B cell (primary cell): ENCODE results near the gene NKX1-1. TPM values are rescaled to one million over a fixed set of nuclear protein-coding genes. Genes with fewer than 3 reads are reported as not detected.

Source experiments
- ATAC-seq: fragments of 200-7000 bp; cut with Tn5 transposase; one replicate; pipeline ENCODE4 v1.10.0; 2021; ENCODE audit warnings: low read depth, mild to moderate bottlenecking, moderate number of reproducible peaks, moderate library complexity
- CTCF ChIA-PET: fragments of 350-600 bp; sonication (Branson Sonifier 250); formaldehyde crosslinking; loops from one replicate; lab custom pipeline; 2021; ENCODE audit warnings: antibody characterized with exemption, inconsistent platforms; lab: Charles Lee
- POLR2A ChIA-PET: fragments of 350-600 bp; sonication (Branson Sonifier 250); formaldehyde crosslinking; loops from one replicate; lab custom pipeline; 2021; ENCODE audit warnings: antibody characterized with exemption; lab: Charles Lee
- DNase-seq: peaks from one replicate; pipeline ENCODE4 v3.0.0; 2013
- H2AFZ ChIP-seq: 2 replicates; pipeline ENCODE4 v1.6.1; 2012; ENCODE audit warnings: mild to moderate bottlenecking, low read depth, low read length; ENCODE audit not compliant: insufficient read depth, poor library complexity, severe bottlenecking
- H3K27ac ChIP-seq, 2 donors: 1 replicate in 1 of 2; 2 replicates in 1 of 2; pipeline ENCODE4 v1.5.1; 2012 to 2013; ENCODE audit warnings: low read length in 2 of 2, mild to moderate bottlenecking in 2 of 2, moderate library complexity in 1 of 2
- H3K27me3 ChIP-seq, 4 experiments: fragments of 200-600 bp in 1 of 4; sonication (generic) in 1 of 4; replicated peaks in 1 of 4; 1 replicate in 2 of 4; 2 replicates in 2 of 4; pipeline versions ENCODE4 v1.6.1 to v1.7.0; 2013 to 2016; ENCODE audit warnings: low read length in 3 of 4, mild to moderate bottlenecking in 2 of 4, mixed read lengths in 1 of 4, moderate library complexity in 1 of 4; ENCODE audit not compliant: insufficient read depth in 4 of 4, control insufficient read depth in 3 of 4; ENCODE audit errors: control extremely low read depth in 1 of 4
- H3K36me3 ChIP-seq, 2 experiments: replicated peaks in 1 of 2; 1 replicate in 1 of 2; 2 replicates in 1 of 2; pipeline versions ENCODE4 v1.6.1 to v1.7.1; 2013; ENCODE audit warnings: low read length in 1 of 2; ENCODE audit not compliant: insufficient read depth in 2 of 2, control insufficient read depth in 1 of 2; ENCODE audit errors: control extremely low read depth in 1 of 2, extremely low read depth in 1 of 2
- H3K4me1 ChIP-seq, 2 donors: fragments of 200-600 bp in 1 of 2; sonication (generic) in 1 of 2; 1 replicate in 1 of 2; 2 replicates in 1 of 2; pipeline versions ENCODE4 v1.5.1 to v1.6.1; 2013 to 2017; ENCODE audit warnings: low read length in 2 of 2; ENCODE audit not compliant: control insufficient read depth in 2 of 2, insufficient read depth in 2 of 2
- H3K4me2 ChIP-seq: replicated peaks from 2 replicates; pipeline ENCODE3; 2012; ENCODE audit warnings: mild to moderate bottlenecking, low read depth, low read length; ENCODE audit not compliant: poor library complexity, severe bottlenecking
- H3K4me3 ChIP-seq, 5 experiments: fragments of 200-600 bp in 1 of 5; sonication (generic) in 1 of 5; 1 replicate in 3 of 5; 2 replicates in 2 of 5; pipeline versions ENCODE4 v1.5.1 to v1.7.0; 2011 to 2016; ENCODE audit warnings: low read length in 4 of 5, mild to moderate bottlenecking in 4 of 5, low read depth in 2 of 5, control low read depth in 1 of 5, moderate library complexity in 1 of 5; ENCODE audit not compliant: insufficient read depth in 1 of 5; ENCODE audit errors: control extremely low read depth in 1 of 5, extremely low read depth in 1 of 5
- H3K79me2 ChIP-seq: fragments of 200-600 bp; sonication (generic); one replicate; pipeline ENCODE4 v1.6.0; 2016; ENCODE audit warnings: low read length; ENCODE audit not compliant: control insufficient read depth, insufficient read depth
- H3K9ac ChIP-seq: fragments of 200-600 bp; sonication (generic); 2 replicates; pipeline ENCODE4 v1.6.1; 2017; ENCODE audit warnings: mild to moderate bottlenecking, low read length, moderate library complexity
- H3K9me3 ChIP-seq, 3 donors: one replicate each; pipeline versions ENCODE4 v1.6.1 to v1.7.1; 2013; ENCODE audit warnings: low read length in 2 of 3; ENCODE audit not compliant: control insufficient read depth in 2 of 3, insufficient read depth in 1 of 3; ENCODE audit errors: control extremely low read depth in 1 of 3
- H4K20me1 ChIP-seq: 2 replicates; pipeline ENCODE4 v1.6.0; 2012; ENCODE audit warnings: mild to moderate bottlenecking, low read length; ENCODE audit not compliant: insufficient read depth, control insufficient read depth, poor library complexity, severe bottlenecking
- H3K27ac Mint-ChIP-seq: one replicate; pipeline ENCODE4 v1.8.0; 2021; ENCODE audit warnings: mixed read lengths
- H3K27me3 Mint-ChIP-seq: one replicate; pipeline ENCODE4 v1.8.0; 2021; ENCODE audit warnings: mixed read lengths
- H3K4me1 Mint-ChIP-seq: one replicate; pipeline ENCODE4 v1.8.0; 2021; ENCODE audit warnings: mixed read lengths
- H3K4me3 Mint-ChIP-seq: one replicate; pipeline ENCODE4 v1.8.0; 2021; ENCODE audit warnings: mixed read lengths
- H3K9me3 Mint-ChIP-seq: one replicate; pipeline ENCODE4 v1.8.0; 2022; ENCODE audit warnings: mixed read lengths; ENCODE audit not compliant: insufficient read depth
- CTCF ChIP-seq: fragments of 200-600 bp; IDR thresholded peaks from one replicate; pipeline ENCODE4 v1.8.0; 2022; ENCODE audit warnings: antibody characterized with exemption, mild to moderate bottlenecking
- EZH2 ChIP-seq: IDR thresholded peaks from 2 replicates; pipeline ENCODE4 v1.6.1; 2012; ENCODE audit warnings: borderline replicate concordance, low read depth, mild to moderate bottlenecking, moderate library complexity, low read length; ENCODE audit not compliant: insufficient read depth, poor library complexity, severe bottlenecking
- WGBS: methylation state at CpG from one replicate; pipeline ENCODE4 v1.1.5; 2013; ENCODE audit warnings: missing lambda C conversion rate; ENCODE audit not compliant: insufficient coverage; 5-methylcytosine and 5-hydroxymethylcytosine counted together
- intact Hi-C: fragments of 100-400 bp; cut with micrococcal nuclease; formaldehyde crosslinking; loops from one replicate; pipeline ENCODE4 v1.10.0; 2022
- polyA plus RNA-seq: library from polyadenylated mRNA; depleted of rRNA; stranded (reverse); fragments of >200 nt; gene quantifications from 2 replicates; pipeline ENCODE4 v1.2.3, GENCODE V29; 2012
- total RNA-seq, 2 donors: library from RNA; stranded (reverse); fragments of 120-200 nt in 1 of 2; gene quantifications; 1 replicate in 1 of 2; 2 replicates in 1 of 2; pipeline versions ENCODE4 v1.2.3 to v1.2.4, GENCODE V29; 2013 to 2022

The NKX1-1 gene
- total and polyA plus RNA-seq, 2 donors (not counting 1 experiment from before 2014, with no cell fraction given), result not detected

- Histone ChIP-seq H2AFZ (no peak overlapping the region), H3K4me1 (no peaks in the 10 kb centered on the region), H3K27me3 (peaks cover 0 to 24% (median 5%) of the 10 kb centered on the region in 4 experiments), H3K4me3 (no peak overlapping the region), H3K36me3 (no peaks in the 10 kb centered on the region), H3K9ac (no peak overlapping the region), H3K79me2 (no peaks in the 10 kb centered on the region), H3K9me3 (peaks cover 0 to 22% (median 0%) of the 10 kb centered on the region in 3 donors), H4K20me1 (no peaks in the 10 kb centered on the region), H3K4me2 (no peak overlapping the region), H3K27ac (no peak overlapping the region)
- peaks cover 23% of the 10 kb centered on the region for H3K27me3 Mint-ChIP-seq
- intact Hi-C loops, result no loop called here
- H3K27ac Mint-ChIP-seq, result no peak overlapping the region
- WGBS, result 82% methylated on average over 26 of the region's 33 CpGs
- no peaks in the 10 kb centered on the region for H3K9me3 Mint-ChIP-seq
- no peaks in the 10 kb centered on the region for H3K4me1 Mint-ChIP-seq
- no peak for TF ChIP-seq CTCF
- TF ChIP-seq EZH2, result no peak
- ChIA-PET CTCF (no interaction called here), POLR2A (no interaction called here)
- no peak for DNase-seq
- no peak for ATAC-seq
- H3K4me3 Mint-ChIP-seq, result no peak overlapping the region
Measured at GRCh38 chr4:1417522-1418390, 11.5 kb upstream of the NKX1-1 start.

- POLR2A ChIA-PET, result no interaction called here
- Histone ChIP-seq H2AFZ (no peak overlapping the region), H4K20me1 (no peaks in the 10 kb centered on the region), H3K27me3 (peaks cover 0 to 32% (median 8%) of the 10 kb centered on the region in 4 experiments), H3K9me3 (peaks cover 0 to 26% (median 0%) of the 10 kb centered on the region in 3 donors), H3K36me3 (no peaks in the 10 kb centered on the region), H3K4me3 (no peak overlapping the region), H3K9ac (no peak overlapping the region), H3K4me1 (no peaks in the 10 kb centered on the region), H3K27ac (no peak overlapping the region), H3K79me2 (no peaks in the 10 kb centered on the region), H3K4me2 (no peak overlapping the region)
- ATAC-seq (no peak), DNase-seq (no peak)
- TF ChIP-seq CTCF (no peak), EZH2 (no peak)
- H3K9me3 Mint-ChIP-seq, result no peaks in the 10 kb centered on the region
- no peaks in the 10 kb centered on the region for H3K4me1 Mint-ChIP-seq
- CTCF ChIA-PET, result no interaction called here
- intact Hi-C loops, result no loop called here
- 80% methylated on average over 6 of the region's 7 CpGs for WGBS
- H3K27ac Mint-ChIP-seq, result no peak overlapping the region
- H3K27me3 Mint-ChIP-seq, result peaks cover 26% of the 10 kb centered on the region
- H3K4me3 Mint-ChIP-seq, result no peak overlapping the region
Measured at GRCh38 chr4:1416948-1417260, 10.7 kb upstream of the NKX1-1 start.
